Thyroid gland (tissue), 4 donors: Measurements from ENCODE around the gene UBAP2. TPM values are rescaled to one million over a fixed set of nuclear protein-coding genes. Genes with fewer than 3 reads are reported as not detected.

Experiments used
- DNase-seq, 2 donors: peaks; one replicate each; pipeline ENCODE4 v3.0.0-alpha.2; 2019
- H3K27ac ChIP-seq, 3 donors: fragments of 200-600 bp; sonication (generic); 1 replicate in 2 of 3; 2 replicates in 1 of 3; pipeline ENCODE4 v1.5.1; 2016 to 2019; ENCODE audit warnings: mild to moderate bottlenecking in 1 of 3, moderate library complexity in 1 of 3
- H3K27me3 ChIP-seq: fragments of 200-600 bp; sonication (generic); one replicate; pipeline ENCODE4 v1.5.1; 2019
- H3K36me3 ChIP-seq, 2 donors: fragments of 200-600 bp; sonication (generic); one replicate each; pipeline ENCODE4 v1.5.1; 2016 to 2019
- H3K4me1 ChIP-seq, 2 donors: fragments of 200-600 bp; sonication (generic); one replicate each; pipeline ENCODE4 v1.5.1; 2017 to 2019
- H3K4me3 ChIP-seq, 3 donors: fragments of 200-600 bp; sonication (generic); replicated peaks in 1 of 3; 1 replicate in 2 of 3; 2 replicates in 1 of 3; pipeline ENCODE4 v1.5.1; 2016; ENCODE audit warnings: mild to moderate bottlenecking in 1 of 3
- H3K9me3 ChIP-seq: fragments of 200-600 bp; sonication (generic); one replicate; pipeline ENCODE4 v1.5.1; 2017
- POLR2A ChIP-seq, 2 donors: fragments of 450-650 bp; IDR thresholded peaks; one replicate each; pipeline ENCODE4 v1.6.1; 2017; ENCODE audit warnings: antibody characterized with exemption in 2 of 2, mild to moderate bottlenecking in 2 of 2, moderate library complexity in 1 of 2
- WGBS, 2 donors: methylation state at CpG; one replicate each; pipeline ENCODE4 v1.1.5; 2017; 5-methylcytosine and 5-hydroxymethylcytosine counted together
- intact Hi-C: fragments of 100-400 bp; cut with DNase I; formaldehyde crosslinking; loops from one replicate; pipeline ENCODE4 v1.15.1; 2023
- total RNA-seq, 4 donors: library from RNA; depleted of rRNA; stranded (reverse); fragments of >200 nt; gene quantifications; one replicate each; pipeline ENCODE4 v1.2.3, GENCODE V29; 2016
- TF ChIP-seq, protein P1 (sequence below), 6 experiments: fragments of 200-600 bp in 3 of 6; fragments of 450-650 bp in 3 of 6; sonication (generic) in 3 of 6; IDR thresholded peaks; one replicate each; pipeline ENCODE4 v1.5.1; 2016 to 2019; ENCODE audit warnings: antibody characterized with exemption in 6 of 6, mild to moderate bottlenecking in 2 of 6, inconsistent platforms in 1 of 6, moderate library complexity in 1 of 6

UBAP2 gene
- total RNA-seq, 4 donors from 2014 or later, result 30.3 to 48.5 (median 35.5) TPM

DNA sequence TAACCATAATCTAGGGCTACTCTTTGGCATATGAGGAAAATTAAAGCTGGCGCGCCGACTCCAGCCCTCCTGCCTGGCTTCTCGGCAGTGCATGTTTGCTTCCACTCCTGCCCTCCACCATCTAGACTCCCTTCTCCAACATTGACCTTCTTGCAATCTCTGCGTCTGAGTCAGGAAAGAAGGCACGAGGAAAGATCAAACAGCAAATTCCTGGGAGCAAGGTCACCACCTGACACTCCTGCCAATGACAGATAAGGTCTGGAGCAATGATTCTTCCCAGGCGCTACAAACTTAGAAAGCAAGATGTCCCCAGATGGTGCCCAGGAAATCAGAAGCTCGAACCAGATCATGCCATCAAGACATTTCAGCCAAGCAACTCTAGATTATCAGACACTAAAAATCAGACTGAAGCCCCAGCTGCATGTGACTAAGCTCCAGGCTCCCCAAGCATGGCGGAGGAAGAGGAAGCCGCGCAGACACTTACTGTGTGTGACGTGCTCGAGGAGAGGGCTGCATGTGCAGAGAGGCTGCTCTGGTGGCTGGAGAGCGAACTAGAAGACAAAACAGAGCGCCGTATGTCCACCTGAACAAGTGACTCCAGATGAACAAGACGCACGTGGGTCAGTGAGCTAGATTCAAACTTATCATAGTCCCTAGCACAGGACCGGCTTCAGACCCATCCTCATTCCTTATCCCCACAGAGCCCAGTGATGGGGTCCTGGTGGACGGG is 116.4 kb downstream of the UBAP2 start:
- no peak for DNase-seq
- intact Hi-C loops, result no loop called here
- Histone ChIP-seq H3K27ac (no peak overlapping the region), H3K27me3 (no peaks in the 10 kb centered on the region), H3K4me3 (no peak overlapping the region), H3K4me1 (no peaks in the 10 kb centered on the region), H3K9me3 (no peaks in the 10 kb centered on the region), H3K36me3 (peaks cover 30 to 46% of the 10 kb centered on the region in 2 donors)
- WGBS, 2 donors, result 94 to 95% methylated on average over 20 of the region's 20 CpGs
- TF ChIP-seq, protein P1, sequence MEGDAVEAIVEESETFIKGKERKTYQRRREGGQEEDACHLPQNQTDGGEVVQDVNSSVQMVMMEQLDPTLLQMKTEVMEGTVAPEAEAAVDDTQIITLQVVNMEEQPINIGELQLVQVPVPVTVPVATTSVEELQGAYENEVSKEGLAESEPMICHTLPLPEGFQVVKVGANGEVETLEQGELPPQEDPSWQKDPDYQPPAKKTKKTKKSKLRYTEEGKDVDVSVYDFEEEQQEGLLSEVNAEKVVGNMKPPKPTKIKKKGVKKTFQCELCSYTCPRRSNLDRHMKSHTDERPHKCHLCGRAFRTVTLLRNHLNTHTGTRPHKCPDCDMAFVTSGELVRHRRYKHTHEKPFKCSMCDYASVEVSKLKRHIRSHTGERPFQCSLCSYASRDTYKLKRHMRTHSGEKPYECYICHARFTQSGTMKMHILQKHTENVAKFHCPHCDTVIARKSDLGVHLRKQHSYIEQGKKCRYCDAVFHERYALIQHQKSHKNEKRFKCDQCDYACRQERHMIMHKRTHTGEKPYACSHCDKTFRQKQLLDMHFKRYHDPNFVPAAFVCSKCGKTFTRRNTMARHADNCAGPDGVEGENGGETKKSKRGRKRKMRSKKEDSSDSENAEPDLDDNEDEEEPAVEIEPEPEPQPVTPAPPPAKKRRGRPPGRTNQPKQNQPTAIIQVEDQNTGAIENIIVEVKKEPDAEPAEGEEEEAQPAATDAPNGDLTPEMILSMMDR (IDR thresholded peaks at IDR 0.05), result no peak
- no peak for TF ChIP-seq POLR2A (IDR thresholded peaks at IDR 0.05)

DNA sequence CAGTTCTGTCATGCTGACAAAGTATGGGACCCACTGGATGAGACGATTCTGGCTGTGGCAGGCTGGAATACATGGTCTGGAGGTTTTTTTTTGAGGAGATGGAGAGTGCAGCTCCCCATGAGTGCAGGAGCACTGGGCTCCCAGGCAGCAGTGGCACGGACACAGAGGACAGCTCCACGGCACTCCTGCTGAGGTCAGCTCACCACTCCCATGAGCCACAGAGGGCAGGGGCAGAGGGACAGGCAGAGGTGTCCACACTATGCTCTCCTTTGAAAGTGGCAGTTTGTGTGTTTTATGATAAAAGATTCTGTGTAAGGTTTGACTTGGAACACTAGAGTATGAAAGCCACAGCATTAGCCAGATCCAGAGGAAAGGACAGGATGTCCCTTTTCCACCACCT is 117.4 kb downstream of the UBAP2 start:
- no peak for TF ChIP-seq POLR2A (IDR thresholded peaks at IDR 0.05)
- TF ChIP-seq, protein P1 (IDR thresholded peaks at IDR 0.05), result no peak
- Histone ChIP-seq H3K9me3 (no peaks in the 10 kb centered on the region), H3K27me3 (no peaks in the 10 kb centered on the region), H3K4me3 (no peak overlapping the region), H3K27ac (no peak overlapping the region), H3K4me1 (no peaks in the 10 kb centered on the region), H3K36me3 (peaks cover 40 to 55% of the 10 kb centered on the region in 2 donors)
- 80 to 93% methylated on average over 1 to 3 of the region's 3 CpGs for WGBS, 2 donors
- no peak for DNase-seq
- intact Hi-C loops, result no loop called here

DNA sequence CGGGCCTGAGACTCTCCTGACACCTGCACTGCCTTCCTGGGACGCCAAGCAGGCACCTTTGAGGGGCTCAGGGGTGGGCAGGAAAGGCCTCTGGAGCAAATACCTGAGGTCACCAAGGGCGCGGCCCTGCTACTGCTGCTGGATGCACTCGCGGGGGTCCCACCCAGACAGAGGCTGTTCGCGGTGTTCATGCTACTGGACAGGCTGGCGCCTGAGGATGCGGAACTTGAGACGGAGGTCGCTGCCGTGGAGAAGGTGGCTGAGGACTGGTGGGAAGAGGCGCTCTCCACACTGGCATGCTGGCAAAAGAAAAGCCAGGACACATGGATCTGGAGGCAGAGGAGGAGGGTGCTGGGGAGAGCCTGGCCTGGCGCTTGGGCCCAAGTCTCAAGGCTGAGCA is 121.0 kb downstream of the UBAP2 start:
- no peak for DNase-seq
- Histone ChIP-seq H3K36me3 (peaks cover 42 to 76% of the 10 kb centered on the region in 2 donors), H3K4me1 (no peaks in the 10 kb centered on the region), H3K4me3 (no peak overlapping the region), H3K9me3 (no peaks in the 10 kb centered on the region), H3K27ac (no peak overlapping the region), H3K27me3 (no peaks in the 10 kb centered on the region)
- no peak for TF ChIP-seq POLR2A (IDR thresholded peaks at IDR 0.05)
- TF ChIP-seq, protein P1 (IDR thresholded peaks at IDR 0.05), result no peak
- 94% methylated on average over 15 of the region's 15 CpGs for WGBS, 2 donors
- intact Hi-C loops, result no loop called here

DNA sequence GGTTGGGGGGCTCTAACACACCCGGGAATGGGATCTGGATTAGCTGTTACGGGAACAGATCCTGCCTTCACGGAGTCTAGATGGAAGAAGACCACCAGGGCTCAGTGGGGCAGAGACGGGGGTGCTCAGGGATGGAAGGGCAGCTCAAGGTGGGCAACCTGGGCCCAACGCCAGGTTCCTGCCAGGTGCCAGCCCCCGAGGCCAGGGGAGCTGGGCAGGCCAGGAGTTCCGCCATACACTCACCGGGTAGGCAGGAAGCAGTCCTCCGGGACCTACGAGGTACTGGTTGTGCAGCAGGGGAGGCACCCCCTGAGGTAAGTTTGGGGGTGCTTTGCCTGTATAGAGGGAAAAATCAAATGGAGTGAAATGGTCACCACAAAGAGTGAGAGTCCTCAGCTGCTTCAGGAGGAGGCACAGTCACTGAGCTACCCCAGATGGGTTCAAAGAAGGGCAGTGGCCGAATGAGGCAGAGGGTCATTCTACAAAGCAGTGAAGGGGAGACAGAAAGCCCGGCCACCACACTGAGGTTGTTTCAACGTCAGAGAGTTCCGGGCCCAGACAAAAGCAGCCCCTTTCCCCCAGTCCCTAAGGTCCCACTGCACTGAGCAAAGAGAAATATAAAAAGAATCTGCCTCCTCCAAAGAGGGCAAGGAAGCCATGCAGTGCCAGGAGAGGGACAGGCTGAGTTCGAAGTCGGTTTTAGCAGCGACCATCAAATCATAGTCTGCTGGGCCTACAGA is 121.8 kb downstream of the UBAP2 start:
- TF ChIP-seq POLR2A (IDR thresholded peaks at IDR 0.05), result no peak
- TF ChIP-seq, protein P1 (IDR thresholded peaks at IDR 0.05), result no peak
- intact Hi-C loops, result no loop called here

More for the DNA sequence above, 121.8 kb downstream of the UBAP2 start:
- WGBS, 2 donors, result 92 to 95% methylated on average over 16 to 17 of the region's 17 CpGs
- no peaks in the 10 kb centered on the region for H3K4me1 ChIP-seq
- peaks cover 44 to 76% of the 10 kb centered on the region in 2 donors for H3K36me3 ChIP-seq
- no peaks in the 10 kb centered on the region for H3K27me3 ChIP-seq
- DNase-seq, result no peak
- H3K9me3 ChIP-seq, result no peaks in the 10 kb centered on the region
- no peak overlapping the region for H3K4me3 ChIP-seq
- H3K27ac ChIP-seq, result no peak overlapping the region
